HG03457 (cell line): ENCODE results near the gene ZNF688.

Source experiments
- ATAC-seq: cut with Tn5 transposase; IDR thresholded peaks from one replicate; pipeline ENCODE4 v1.9.1; 2021; ENCODE audit warnings: moderate number of reproducible peaks; ENCODE audit not compliant: unreplicated experiment

The ZNF688 gene

GRCh38 chr16:30585400-30586191 is 14.1 kb upstream of the ZNF688 start, which contains the start of gene ZNF785:
TSS of gene ZNF785 (minus strand) at chr16:30585697. CDS start at chr16:30585611, 86 bp downstream.
- ATAC-seq, result peak; percentile 73

- peak; percentile 18 for ATAC-seq
Measured at GRCh38 chr16:30585022-30585399, 13.5 kb upstream of the ZNF688 start.

- ATAC-seq, result no peak
Measured at GRCh38 chr16:30582611-30583340, 11.3 kb upstream of the ZNF688 start.

GRCh38 chr16:30581457-30581856 is 9.9 kb upstream of the ZNF688 start:
- ATAC-seq, result no peak

GRCh38 chr16:30574678-30575077 is 3.2 kb upstream of the ZNF688 start:
- ATAC-seq, result no peak

- no peak for ATAC-seq
Measured at GRCh38 chr16:30570636-30571444, 674 bp downstream of the ZNF688 start.

GRCh38 chr16:30569746-30570635 is 1.5 kb downstream of the ZNF688 start:
- ATAC-seq, result no peak

- no peak for ATAC-seq
Measured at GRCh38 chr16:30569281-30569680, 2.2 kb downstream of the ZNF688 start.

GRCh38 chr16:30567991-30568638 is 3.4 kb downstream of the ZNF688 start:
- ATAC-seq, result no peak

- no peak for ATAC-seq
Measured at GRCh38 chr16:30567160-30567990, 4.1 kb downstream of the ZNF688 start.

GRCh38 chr16:30566531-30566930 is 5.0 kb downstream of the ZNF688 start:
- ATAC-seq, result no peak

- ATAC-seq, result no peak
Measured at GRCh38 chr16:30565984-30566383, 5.5 kb downstream of the ZNF688 start.

GRCh38 chr16:30565526-30565925 is 6.0 kb downstream of the ZNF688 start:
- ATAC-seq, result no peak

- ATAC-seq, result no peak
Measured at GRCh38 chr16:30562021-30562420, 9.5 kb downstream of the ZNF688 start.

- ATAC-seq, result no peak
Measured at GRCh38 chr16:30561089-30561816, 10.3 kb downstream of the ZNF688 start.

GRCh38 chr16:30559690-30560089 is 11.8 kb downstream of the ZNF688 start:
- no peak for ATAC-seq

- no peak for ATAC-seq
Measured at GRCh38 chr16:30558789-30559377, 12.6 kb downstream of the ZNF688 start.
